Bone marrow (tissue), 2 donors: ENCODE measurements around the gene C1QL1.
A peak's percentile ranks its signal among the peaks of the same experiment; 100 is the strongest.

Experiments used
- DNase-seq, 2 donors: peaks; one replicate each; lab custom pipeline; 2025; lab: John Stamatoyannopoulos, UW

The C1QL1 gene

GRCh38 chr17:44914148-44914547, 54.0 kb downstream of the C1QL1 start:
- no peak for DNase-seq

GRCh38 chr17:44913676-44914075, 54.4 kb downstream of the C1QL1 start:
- DNase-seq: no peak

GRCh38 chr17:44912763-44913544, 55.1 kb downstream of the C1QL1 start:
- no peak for DNase-seq

DNA sequence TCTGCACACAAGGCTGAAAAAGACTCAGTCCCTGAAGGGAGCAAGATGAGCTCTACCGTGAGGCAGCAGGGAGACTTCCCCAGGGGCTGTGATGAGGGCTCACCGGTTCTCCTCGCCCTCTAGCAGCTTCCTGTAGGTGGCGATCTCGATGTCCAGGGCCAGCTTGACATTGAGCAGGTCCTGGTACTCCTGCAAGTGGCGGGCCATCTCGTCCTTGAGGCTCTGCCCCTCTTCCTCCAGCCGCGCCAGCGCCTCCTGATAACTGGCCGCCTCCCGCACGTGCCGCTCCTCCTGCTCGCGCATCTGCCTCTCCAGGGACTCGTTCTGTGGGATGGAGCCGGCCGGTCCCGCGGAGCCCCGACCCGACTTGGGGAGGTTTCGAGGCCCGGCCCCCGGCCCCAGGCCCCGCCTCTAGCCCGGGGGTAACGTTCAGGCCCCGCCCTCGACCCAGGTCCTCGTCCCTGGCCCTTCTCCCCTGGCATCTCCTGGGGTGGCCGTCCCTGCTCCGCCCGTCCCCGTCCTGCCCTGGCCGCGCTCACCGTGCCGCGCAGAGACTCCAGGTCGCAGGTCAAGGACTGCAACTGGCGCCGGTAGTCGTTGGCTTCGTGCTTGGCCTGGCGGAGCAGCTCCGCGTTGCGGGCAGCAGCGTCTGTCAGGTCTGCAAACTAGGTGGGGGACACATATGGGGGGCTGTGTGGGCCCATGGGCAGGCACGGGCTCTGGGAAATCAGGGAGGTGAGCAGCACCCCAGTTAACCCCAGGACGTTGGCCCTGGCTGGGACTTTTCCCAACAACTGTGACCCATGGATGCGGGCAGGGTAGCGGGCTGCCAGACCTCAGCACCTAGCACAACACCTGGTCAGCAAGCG, 56.7 kb downstream of the C1QL1 start:
- DNase-seq: peak in 1 of 2 donors; percentile 12

DNA sequence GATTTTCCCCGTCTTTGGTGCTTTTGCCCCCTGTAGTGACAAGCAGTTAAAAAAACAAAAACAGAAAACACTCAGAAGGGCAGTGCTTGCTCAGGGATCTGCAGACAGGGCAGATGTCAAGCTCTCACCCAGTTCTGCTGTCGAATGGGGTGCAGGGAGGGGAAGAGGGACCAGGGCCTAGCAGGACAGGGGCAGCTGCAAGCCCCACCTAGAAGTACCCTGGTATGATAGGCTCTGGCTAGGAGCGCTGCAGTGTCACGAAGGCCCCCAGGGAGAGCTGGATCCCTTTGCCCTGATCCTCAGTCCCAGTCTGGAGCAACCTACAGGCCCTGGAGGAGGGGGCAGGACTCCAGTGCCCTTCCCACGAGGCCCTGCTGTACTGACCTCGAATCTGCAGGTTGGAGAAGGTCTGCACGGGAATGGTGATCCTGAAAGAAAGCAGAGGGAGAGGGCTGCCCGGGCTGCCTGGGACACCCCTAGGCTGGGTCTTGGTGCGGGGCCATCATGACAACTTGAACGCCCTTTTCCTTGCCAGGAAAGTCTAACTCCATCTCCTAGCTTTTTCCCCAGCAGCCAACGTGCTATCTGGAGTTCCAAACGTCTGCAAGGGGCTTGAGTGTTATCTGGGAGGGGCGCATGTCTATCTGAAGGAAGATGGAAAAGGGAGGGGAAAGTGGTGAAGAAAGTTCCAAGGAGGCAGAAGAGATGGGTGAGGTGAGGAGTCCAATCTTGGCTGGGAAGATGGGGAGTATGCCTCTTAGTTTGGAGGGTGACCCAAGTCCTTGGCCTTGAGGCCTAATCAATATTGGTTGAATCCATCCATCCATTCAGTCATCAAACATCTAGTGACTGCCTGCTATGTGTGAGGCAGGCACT, 57.6 kb downstream of the C1QL1 start:
- no peak for DNase-seq
